Measurements from ENCODE around the gene PILRA.
"Not testable (repeated sequence)": the region's sequence is repeated elsewhere in the genome, so short reads cannot be mapped to it uniquely, and the experiment has no call there.

PILRA gene

DNA sequence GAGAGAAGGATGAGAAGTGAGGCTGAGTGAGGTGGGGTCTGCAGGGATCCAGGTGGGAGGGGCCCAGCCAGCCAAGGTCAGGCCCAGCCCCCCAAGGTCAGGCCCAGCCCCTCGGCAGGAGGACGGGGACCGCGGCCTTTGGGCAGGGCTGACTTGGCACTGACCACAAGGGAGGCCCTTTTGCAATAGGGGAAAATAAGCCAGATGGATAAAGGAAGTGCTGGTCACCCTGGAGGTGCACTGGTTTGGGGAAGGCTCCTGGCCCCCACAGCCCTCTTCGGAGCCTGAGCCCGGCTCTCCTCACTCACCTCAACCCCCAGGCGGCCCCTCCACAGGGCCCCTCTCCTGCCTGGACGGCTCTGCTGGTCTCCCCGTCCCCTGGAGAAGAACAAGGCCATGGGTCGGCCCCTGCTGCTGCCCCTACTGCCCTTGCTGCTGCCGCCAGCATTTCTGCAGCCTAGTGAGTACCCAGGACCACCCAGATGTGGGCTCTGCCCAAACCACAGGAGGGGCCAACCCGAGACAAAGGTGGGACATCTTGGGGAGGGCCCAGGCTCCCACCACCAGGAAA is at the start of gene PILRA:
TSS of gene PILRA (plus strand) at position 227 of the 571 bp plus-strand sequence. CDS start at position 397, 170 bp downstream.
- no peak for DNase-seq

DNA sequence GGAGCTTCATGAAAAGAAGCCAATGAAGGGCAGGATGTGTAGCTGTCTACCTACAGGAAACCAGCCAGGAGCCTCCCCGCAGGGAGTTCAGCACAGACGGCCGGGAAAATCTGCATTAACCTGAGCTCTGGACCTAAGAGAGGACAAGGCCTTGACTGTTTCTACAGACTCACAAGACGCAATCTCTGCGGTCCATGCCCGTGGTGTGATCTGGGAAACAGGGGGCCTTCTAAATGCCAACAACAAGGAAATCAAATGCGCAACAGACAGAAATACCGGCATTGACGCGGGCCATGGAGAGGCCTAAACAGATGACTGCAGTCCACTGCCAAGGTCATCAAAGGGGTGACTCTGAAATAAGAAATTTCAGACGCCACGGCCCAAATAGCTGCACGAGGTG is 49.1 kb upstream of the PILRA start:
- DNase-seq = not testable (repeated sequence)

DNA sequence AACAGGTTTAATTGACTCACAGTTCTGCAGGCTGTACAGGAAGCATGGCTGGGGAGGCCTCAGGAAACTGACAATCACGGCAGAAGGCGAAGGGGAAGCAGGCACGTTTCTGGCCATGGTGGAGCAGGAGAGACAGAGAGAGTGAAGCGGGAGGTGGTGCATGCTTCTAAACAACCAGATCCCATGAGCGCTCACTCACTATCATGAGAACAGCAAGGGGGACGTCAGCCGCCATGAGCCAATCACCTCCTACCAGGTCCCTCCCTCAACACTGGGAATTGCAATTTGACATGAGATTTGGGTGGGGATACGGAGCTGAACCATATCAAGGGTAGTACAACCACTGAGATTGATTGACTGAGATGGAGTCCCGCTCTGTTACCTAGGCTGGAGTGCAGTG is 47.6 kb upstream of the PILRA start:
- DNase-seq = not testable (repeated sequence)

DNA sequence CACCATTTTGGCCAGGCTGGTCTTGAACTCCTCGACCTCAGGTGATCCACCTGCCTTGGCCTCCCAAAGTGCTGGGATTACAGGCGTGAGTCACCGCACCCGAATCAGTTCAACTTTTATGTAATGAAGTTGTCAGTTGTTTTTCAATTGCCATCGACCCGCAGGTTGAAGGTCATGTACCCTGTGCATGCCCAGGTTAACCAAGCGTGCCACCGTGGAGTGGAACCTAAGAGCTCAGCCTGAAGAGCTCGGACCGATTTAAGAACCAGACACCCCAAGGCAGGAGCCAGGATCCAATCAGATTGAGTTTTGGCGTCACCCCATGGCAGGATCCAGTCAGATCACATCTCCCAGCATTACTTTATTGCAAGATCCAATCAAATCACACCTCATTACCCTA is 46.4 kb upstream of the PILRA start:
- not testable (repeated sequence) for DNase-seq

DNA sequence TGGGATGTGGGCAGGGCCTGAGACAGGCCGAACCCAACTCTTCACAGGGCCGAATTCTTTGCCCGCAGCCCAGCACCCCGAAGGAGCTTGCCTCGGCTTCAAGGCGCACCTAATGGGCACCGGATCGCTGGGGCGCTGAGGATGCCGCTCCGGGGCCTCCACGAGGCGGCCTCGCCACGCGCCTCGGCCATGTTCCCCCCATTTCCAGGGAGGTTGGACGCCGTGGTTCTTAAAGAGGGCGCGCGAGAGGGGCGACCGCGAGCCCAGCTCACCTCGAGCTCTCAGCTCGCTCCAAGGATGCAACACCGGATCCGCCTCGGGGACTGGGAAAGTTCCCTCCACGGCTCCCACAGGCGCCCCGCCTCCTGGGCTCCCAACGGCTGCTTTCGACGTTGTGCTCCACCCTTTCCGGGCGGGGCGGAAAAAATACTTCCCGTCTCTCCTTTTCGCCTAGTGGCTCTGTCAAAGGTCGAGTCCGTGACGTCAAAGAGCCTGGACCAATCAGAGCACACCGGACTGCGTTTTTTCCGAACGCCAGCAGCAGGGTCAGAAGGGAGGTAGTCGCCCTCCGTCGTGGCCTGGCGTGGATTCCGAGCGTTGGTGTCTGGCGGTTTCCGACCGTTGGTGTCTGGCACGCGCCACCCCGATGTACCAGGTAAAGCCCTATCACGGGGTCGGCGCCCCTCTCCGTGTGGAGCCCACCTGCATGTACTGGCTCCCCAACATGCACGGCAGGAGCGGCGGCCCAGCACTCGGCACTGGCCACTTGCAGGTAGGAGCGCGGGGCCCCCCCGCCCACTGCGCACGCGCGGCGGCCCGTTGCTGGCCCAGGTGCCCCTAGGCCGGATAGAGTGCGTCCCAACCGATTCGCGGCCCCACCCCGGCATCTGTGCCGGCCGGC is 37.5 kb upstream of the PILRA start:
- peak; percentile 97 for DNase-seq

DNA sequence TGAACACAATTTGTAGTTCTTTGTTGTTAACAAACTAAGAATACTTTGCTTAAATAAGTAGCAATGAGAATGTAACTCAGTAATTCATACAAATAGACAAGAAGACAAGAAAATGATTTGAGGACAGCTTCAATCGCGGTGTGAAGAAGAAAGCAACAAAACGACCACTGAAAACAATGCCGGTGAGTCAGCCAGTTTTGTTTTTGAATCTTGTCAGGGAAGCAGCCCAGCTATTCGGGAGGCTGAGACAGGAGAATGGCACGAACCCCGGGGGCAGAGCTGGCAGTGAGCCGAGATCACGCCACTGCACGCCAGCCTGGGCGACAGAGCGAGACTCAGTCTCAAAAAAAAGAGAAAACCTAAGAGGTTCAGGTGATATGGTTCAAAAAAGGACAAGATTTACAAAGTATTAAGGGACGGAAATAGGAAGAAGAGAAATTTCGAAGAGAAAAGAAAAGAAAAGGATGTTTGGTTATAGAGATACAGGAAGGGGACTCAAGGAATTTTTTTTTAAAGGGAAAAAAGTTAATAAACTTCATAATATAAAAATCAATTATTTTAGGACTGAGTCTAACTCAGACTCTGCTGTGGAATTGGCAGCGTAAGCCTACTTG is 35.1 kb upstream of the PILRA start:
- not testable (repeated sequence) for DNase-seq

DNA sequence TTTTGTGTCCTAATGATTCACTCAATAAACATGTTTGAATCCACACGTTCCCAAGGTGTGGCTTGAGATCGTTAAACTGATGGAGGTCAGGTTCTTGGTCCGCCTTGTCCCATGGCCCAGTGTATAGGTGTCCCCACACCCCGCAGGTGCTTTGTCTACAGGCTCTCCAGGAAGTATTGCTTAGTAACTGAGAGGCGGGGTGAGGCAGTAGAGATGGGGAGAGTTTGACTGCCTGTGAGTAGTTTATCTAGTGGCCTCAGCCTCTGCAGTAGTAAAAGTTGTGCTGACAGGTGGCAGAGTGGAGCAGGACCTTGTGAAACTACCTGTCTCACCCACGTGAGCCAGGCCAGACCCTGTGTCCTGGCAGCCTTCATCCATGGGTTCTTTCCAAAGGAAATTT is 32.0 kb upstream of the PILRA start:
- not testable (repeated sequence) for DNase-seq

DNA sequence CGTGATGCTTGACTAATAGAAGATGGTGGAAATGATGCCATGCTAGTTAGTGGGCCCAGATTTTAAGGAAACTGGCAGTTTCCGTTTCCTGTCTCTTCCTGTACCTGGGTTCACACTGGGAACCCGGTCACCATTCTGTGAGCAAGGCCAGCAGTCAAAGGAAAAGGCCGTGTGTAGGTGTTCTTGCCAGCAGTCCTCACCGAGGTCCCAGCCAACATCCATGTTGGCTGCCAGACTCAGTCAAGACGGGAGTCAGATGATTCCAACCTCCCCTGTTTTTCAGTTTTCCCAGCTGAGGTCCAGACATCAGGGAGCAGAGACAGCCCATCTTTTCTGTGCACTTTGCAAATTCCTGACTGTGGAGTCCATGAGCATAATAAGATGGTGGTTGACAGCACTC is 30.5 kb upstream of the PILRA start:
- no peak for DNase-seq

DNA sequence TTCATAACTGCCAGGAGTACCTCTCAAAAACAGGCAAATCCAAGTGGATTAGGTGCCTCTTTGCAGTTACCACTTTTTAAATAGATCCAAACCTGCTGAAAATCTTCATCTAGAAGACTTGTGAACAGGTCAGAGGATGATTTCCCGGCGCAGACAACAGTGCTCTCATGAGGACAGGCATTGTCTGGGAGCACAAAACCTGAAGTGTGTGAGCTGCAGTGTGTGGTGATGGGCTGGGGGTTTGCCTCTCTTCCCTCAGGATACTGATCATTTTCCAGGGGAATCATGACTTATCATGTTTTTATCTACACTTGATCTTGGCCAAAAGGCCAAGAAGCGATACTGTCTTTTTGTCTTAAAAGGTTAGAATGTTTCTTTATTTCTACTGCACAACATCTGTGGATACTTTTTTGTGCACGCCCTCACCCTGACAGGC is 29.1 kb upstream of the PILRA start:
- DNase-seq = not testable (repeated sequence)

DNA sequence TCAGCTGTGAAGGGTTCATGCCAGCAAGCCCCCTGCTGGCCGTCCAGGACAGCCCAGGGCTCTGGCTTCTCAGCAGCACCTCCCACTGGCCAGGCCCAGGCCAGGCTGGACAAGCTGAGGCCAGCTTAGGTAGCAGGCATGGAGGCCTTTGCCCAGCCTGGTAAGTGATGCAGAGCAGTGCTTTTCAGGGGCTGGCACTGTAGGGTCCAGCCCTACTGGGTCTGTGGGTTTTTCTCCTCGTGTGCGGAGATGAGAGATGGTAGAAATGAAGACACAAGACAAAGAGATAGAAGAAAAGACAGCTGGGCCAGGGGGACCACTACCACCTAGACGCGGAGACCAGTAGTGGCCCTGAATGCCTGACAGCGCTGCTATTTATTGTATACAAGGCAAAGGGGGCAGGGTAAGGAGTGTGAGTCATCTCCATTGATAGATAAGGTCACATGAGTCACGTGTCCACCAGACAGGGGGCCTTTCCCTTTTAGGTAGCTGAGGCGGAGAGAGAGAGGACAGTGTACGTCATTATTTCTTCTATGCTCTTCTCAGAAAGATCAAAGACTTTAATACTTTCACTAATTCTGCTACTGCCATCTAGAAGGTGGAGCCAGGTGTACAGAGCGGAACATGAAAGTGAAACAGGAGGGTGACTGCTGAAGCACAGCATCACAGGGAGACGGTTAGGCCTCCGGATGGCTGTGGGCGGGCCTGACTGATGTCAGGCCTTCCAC is 28.6 kb upstream of the PILRA start:
- DNase-seq = not testable (repeated sequence)

DNA sequence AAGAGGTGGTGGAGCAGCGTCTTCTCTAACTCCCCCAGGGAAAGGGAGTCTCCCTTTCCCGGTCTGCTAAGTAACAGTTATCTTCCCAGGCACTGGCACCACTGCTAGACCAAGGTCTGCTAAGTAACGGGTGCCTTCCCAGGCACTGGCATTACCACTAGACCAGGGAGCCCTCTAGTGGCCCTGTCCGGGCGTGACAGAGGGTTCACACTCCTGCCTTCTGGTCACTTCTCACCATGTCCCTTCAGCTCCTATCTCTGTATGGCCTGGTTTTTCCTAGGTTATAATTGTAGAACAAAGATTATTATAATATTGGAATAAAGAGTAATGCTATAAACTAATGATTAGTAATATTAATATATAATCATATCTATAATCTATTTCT is 28.0 kb upstream of the PILRA start:
- peak; percentile 32 for DNase-seq

DNA sequence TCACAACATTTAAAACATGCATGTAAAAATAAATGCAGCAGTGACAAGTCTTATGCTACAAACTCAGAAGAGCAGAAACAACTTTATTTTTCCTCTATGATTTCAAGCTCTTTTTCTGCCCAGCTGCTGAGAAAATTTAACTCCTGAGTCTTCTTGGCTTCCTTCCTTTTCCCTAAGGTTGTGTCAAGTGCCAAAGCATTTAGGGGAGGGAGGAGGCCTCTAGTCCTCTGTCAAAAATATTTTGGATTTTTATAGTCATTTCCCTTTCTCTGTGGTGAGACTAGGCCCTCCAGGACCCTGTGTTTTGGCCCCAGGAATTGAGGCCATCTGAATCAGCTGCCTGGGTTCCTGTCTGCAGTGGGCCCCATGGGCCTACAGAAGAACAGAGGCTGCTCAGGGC is 26.4 kb upstream of the PILRA start:
- DNase-seq = no peak

DNA sequence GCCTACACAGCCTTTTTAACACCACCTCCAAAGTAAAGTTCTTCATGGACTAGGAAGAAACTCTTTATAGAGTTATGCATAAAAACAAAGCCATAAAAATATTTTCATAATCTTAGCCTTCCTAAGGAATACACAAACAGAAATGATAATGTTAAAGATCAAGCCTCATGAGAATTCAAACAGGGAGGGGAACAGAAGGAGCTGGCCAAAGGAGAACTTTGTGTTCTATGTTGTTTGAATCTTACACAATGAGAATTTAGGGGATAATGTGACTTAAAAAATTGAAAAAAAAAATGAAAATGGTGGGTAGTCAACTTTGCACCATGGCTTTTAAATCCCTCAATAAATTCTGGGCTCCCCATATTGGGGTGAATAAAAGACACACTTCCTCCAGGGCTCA is 24.5 kb upstream of the PILRA start:
- no peak for DNase-seq

DNA sequence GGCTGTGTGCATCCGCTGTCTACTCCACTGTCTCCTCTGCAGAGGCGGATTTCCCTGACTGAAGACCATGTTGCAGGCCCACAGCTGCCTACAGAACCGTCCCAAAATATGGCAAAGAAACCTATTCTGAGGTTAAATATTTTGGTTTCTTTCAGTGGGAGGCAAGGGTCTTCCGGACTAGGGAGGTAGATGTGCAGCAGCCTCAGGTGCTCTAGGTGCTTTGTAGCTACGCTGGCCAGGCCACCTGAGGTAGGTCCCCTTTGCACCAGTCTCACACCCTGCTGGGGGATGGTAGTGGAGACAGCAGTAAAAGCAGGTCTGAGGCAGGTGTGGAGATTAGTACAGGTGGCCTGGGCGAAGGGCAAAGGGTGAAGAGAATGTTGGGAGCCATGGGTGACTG is 23.5 kb upstream of the PILRA start:
- no peak for DNase-seq

DNA sequence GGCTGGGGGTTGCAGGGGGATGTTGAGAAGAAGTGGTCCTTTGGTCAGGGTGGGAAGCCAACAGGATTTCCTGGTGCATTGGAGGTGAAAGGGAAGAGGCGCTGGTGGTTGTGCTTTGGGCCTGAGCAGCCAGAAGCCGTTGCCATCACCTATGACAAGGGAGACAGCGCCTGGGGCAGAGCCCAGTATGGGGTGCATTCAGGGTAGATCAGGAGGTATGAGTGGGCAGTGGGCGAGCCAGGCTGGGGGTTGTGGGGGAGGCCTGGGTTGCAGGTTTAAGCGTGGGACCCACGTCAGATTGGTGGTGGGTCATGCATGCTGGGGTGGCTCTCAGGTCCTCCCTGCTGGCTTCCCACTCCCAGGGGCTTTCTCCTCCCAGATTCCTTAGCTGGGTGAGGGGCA is 21.6 kb upstream of the PILRA start:
- no peak for DNase-seq

DNA sequence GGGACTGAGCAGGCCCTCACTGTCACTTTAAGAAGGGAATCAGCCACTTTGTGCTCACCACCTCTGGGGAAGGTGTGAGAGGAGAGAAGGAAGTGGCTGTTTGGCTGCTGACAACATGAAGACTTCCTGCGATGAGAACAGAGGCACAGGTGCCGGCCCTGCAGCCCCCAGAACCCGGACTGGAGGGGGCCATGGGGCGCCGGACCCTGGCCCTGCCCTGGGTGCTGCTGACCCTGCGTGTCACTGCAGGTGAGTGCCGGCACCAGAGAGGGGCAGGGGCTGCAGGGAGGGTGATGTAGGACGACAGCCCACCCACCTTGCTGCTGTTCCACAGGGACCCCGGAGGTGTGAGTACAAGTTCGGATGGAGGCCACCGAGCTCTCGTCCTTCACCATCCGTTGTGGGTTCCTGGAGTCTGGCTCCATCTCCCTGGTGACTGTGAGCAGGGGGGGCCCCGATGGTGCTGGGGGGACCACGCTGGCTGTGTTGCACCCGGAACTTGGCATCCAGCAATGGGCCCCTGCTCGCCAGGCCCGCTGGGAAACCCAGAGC is 21.0 kb upstream of the PILRA start:
- not testable (repeated sequence) for DNase-seq

DNA sequence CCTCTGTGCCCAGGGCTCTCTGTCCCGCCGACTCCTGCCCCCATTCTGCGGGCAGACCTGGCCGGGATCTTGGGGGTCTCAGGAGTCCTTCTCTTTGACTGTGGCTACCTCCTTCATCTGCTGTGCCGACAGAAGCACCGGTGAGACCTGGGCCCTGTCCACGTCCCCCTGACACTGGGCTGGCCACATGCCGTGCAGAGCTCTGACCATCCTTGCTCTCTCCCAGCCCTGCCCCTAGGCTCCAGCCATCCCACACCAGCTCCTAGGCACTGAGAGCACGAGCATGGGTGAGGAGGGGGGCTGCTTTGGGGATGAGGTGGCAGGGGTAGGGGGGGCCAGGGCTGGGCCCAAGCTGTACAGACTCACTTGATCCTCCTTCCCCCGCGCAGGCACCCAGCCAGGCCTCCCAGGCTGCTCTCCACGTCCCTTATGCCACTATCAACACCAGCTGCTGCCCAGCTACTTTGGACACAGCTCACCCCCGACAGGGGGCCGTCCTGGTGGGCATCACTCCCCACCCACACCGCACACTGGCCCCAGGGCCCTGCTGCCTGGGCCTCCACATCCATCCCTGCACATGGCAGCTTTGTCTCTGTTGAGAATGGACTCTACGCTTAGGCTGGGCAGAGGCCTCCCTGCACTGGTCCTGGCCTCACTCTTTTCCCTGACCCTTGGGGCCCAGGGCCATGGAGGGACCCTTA is 20.2 kb upstream of the PILRA start:
- DNase-seq = no peak

DNA sequence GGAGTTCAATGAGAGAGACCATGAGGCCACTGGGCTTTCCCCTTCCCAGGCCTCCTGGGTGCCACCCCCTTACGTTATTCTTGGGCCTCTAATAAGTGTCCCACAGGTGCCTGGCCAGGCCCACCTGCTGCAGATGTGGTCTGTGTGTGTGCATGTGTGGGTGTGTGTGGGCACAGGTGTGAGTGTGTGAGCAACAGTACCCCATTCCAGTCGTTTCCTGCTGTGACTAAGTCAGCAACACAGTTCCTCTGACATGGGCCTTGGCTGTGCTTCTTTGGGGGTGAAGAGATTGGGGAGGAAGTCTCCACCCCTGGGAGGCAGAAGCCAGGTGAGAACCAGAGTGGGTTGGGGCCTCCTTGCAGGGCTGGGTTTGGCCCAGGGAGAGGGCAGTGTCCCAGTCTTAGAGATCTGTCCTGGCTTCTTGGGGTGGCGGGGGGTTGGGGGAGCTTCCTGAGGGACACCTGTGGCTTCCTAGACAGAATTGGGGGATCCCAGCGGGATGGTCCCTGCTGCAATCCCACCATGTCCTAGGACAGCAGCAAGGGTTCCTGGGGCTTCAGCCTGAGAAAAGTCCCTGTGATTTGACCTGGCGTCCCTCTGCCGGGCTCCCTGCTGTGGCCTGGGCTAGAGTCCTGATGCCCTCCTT is 19.5 kb upstream of the PILRA start:
- no peak for DNase-seq

DNA sequence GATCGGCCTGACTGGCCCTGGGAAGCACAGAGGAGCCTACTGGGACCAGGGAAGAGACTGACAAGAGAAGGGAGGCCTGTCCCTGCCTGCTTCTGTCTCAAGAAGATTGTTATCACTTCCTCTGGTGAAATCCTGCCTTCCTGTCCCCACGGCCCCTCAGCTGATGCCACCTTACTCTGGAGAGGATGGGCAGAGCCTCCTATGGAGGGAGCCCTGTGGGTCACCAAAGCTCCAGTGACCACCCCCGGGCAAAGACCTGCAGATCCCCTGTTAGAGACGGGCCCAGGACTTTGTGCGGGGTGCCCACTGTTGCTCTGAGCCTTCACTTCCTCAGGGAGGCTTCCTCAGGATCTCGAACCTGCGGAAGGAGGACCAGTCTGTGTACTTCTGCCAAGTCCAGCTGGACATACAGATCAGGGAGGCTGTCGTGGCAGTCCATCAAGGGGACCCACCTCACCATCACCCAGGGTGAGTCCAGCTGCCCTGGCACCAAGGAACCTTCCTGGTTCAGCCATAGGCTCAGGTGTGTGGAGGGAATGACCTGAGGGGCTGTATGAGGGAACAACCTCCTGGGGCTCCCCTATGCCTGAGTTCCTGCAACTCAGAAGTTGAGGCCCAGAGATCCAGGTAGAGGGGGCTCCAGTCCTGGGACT is 16.7 kb upstream of the PILRA start:
- no peak for DNase-seq

DNA sequence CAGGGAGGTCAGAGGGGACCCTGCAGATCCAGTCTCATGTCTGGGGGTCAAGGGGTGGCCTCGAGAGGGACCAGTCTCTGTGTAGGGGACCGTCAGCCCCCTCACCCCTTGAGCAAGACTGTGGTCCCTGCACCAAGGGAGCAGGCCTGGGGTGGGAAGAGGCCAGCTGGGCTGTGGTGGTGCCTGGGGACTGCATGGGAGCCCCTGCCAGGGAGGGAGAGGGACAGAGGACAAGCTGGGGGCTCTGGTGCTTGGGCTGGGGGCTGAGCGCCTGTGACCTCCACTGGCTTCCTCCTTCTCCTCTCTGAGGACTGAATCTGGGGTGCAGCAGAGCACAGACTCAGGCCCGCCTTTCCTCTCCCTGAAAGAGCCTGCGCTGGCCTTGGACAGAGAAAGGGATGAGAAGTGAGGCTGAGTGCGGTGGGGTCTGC is 16.1 kb upstream of the PILRA start:
- no peak for DNase-seq

Data from NCI-H2171 treated with DMSO at 0.1 percent for 48 hours (cell line).